ENCODE measurements around the gene TMCC3.
A peak's percentile ranks its signal among the peaks of the same experiment; 100 is the strongest.

The TMCC3 gene

DNA sequence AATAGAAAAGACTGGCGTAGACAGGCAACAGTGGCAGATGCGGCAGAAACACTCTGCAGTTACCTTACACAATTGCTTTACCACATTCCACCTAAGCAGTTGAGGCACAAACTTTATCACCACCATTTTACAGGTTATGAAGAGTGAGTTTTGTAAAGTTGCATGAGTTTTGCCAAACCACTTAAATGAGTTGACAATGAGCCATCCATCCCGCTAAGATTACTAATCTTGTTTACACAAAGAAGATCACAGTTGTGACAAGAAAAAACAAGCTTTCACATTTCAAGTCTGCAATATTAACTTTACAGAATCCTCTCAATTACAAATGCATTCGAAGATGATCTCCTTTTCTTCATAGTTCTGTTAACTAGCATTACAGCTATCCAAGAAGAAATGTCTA, 1.8 kb downstream of the TMCC3 start:
- H3K4me3 ChIP-seq (ENCODE audit: low read depth, low read length): no peak overlapping the region

DNA sequence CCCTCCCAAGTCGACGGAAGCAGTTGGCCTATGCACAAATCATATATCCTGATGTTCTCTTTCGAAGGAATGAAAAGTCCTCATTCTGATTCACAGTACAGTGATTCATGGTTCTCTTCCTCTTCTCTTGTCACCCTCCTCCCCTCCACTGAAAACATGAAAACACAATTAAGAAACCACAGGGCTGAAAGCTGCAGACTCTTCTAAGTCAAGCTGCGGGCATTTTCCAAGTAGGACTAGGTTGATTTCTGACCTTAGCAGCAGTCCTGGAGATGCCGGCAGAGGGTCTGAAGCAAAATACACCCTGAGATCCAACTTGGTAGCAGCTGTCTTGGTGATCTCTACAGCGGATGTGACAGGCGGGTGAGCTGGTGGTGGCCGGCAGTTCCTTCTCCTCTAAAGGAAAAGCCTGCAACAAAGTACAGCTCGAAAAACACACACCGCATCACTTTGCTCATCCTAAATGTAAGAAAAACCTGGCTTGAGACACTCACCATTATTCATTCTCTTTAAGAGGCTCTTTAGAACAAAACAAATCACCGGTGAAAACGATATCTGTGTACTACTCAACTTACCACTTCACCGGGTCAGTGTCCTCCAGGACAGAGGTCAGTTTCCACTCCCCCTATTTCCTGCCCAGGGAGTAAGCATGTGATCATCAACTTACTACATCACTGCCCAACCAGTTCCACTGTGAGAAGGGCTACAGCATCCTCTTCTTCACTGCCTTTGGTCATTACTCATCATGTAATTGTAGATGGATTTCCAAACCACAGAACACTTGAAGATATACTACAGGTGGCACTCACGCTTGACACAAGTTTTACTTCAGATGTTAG, 6.0 kb downstream of the TMCC3 start:
- DNase-seq (ENCODE audit: low read depth): no peak
- no peak overlapping the region for H3K4me3 ChIP-seq (ENCODE audit: low read depth, low read length)
- TF ChIP-seq, protein P1, sequence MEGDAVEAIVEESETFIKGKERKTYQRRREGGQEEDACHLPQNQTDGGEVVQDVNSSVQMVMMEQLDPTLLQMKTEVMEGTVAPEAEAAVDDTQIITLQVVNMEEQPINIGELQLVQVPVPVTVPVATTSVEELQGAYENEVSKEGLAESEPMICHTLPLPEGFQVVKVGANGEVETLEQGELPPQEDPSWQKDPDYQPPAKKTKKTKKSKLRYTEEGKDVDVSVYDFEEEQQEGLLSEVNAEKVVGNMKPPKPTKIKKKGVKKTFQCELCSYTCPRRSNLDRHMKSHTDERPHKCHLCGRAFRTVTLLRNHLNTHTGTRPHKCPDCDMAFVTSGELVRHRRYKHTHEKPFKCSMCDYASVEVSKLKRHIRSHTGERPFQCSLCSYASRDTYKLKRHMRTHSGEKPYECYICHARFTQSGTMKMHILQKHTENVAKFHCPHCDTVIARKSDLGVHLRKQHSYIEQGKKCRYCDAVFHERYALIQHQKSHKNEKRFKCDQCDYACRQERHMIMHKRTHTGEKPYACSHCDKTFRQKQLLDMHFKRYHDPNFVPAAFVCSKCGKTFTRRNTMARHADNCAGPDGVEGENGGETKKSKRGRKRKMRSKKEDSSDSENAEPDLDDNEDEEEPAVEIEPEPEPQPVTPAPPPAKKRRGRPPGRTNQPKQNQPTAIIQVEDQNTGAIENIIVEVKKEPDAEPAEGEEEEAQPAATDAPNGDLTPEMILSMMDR (IDR thresholded peaks at IDR 0.05; ENCODE audit: low read depth, low read length, missing control alignments): no peak

More for the DNA sequence above, 1.8 kb downstream of the TMCC3 start:
- TF ChIP-seq, protein P1 (IDR thresholded peaks at IDR 0.05; ENCODE audit: low read depth, low read length, missing control alignments): no peak
- DNase-seq (ENCODE audit: low read depth): no peak

DNA sequence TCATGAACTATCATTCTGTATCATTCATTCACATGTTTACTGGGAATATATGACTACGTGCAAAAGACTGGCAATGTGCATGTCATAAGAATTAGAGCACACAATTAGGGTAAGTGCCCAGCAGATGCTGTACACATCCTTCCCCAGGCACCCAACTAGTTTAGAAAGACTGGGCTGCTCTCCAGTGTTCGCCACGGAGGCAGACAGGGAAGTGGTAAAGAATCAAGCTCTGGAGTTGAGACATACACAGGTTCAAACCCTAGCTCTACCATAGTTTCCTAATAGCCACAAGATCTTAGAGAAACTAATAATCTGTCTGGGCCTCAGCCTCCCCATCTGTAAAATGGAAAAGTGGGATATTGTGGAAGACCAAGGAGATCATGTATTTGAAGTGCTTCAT, 6.8 kb downstream of the TMCC3 start:
- TF ChIP-seq, protein P1 (IDR thresholded peaks at IDR 0.05; ENCODE audit: low read depth, low read length, missing control alignments): no peak
- DNase-seq (ENCODE audit: low read depth): no peak
- no peak overlapping the region for H3K4me3 ChIP-seq (ENCODE audit: low read depth, low read length)

DNA sequence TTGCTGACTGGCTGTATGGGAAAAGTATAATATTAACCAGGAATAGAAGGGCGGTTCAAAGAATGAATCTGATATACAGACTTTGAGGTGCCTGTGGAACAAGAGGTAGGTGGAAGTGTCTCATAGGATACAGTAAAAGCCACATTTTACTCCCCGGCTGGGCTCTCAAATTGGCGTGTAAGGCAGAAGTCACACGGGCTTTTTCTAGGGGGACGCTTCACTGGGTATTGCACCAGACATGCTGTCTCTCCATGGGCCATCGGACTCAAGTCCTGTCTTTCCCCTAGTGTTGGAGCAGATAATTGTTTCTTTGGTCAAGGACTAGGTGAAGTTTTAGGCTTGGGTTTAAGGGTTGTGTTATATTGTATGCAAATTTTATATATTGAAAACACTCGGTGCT, 9.1 kb downstream of the TMCC3 start:
- DNase-seq (ENCODE audit: low read depth): no peak
- no peak overlapping the region for H3K4me3 ChIP-seq (ENCODE audit: low read depth, low read length)
- TF ChIP-seq, protein P1 (IDR thresholded peaks at IDR 0.05; ENCODE audit: low read depth, low read length, missing control alignments): no peak

DNA sequence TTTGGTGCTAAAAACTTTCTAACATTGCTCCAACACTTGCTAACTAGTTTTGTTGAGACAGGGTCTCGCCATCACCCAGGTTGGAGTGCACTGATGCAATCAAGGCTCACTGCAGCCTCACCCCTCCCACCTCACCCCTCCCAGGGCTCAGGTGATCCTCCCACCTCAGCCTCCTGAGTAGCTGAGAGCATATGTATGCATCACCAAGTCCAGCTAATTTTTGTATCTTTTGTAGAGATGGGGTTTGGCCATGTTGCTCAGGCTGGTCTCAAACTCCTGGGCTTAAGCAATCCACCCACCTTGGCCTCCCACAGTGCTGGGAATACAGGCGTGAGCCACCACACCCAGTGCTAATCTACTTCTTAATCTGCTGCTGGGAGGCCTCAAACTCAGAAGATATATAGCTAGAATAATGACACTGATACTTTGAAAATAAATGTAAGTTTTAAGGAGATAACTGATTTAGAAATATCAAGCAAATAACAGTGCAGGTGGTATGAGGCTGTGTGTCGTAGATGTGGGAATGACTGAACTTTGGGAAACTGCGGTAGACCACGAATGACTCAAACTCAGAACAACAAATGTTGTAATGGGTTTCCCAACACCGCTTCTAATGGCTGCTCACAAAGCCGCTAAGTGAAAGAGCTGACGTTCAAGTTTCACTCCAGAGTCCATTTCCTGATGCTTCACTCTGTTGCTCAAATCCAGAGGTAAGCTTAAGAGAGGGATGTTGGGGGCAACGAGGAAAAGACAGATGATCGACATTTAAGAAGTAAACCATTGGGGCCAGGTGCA, 10.0 kb downstream of the TMCC3 start:
- TF ChIP-seq, protein P1 (IDR thresholded peaks at IDR 0.05; ENCODE audit: low read depth, low read length, missing control alignments): no peak
- H3K4me3 ChIP-seq (ENCODE audit: low read depth, low read length): no peak overlapping the region
- peak; percentile 81 for DNase-seq (ENCODE audit: low read depth)

DNA sequence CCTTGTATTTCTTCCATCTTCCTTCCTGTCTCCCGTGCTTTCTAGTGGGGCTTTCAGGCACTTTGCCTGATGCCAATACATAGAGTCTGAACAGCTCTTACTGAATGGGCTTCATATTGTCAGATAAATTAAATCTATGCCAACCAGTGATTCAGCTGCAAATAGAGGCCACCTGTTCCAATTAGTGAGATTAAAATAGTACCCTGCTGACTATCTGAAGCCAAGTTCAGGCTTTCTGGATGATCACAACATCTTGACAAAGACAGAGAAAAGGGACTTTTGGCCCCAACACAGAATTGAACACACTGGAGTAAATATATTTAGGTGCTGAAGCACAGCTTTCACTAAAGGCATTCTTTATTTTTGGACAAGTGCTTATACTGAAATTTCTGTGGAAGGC, 11.8 kb downstream of the TMCC3 start:
- TF ChIP-seq, protein P1 (IDR thresholded peaks at IDR 0.05; ENCODE audit: low read depth, low read length, missing control alignments): no peak
- DNase-seq (ENCODE audit: low read depth): no peak
- H3K4me3 ChIP-seq (ENCODE audit: low read depth, low read length): no peak overlapping the region
